ENCODE measurements around the gene CXCR6.

CXCR6 gene

GRCh38 chr3:45906681-45907407, 36.4 kb upstream of the CXCR6 start:
- Histone ChIP-seq H3K9me2 (replicated peaks; ENCODE audit: control insufficient read depth, low read length) (no peaks in the 10 kb centered on the region), H3K4me2 (ENCODE audit: low read length) (no peak overlapping the region), H3K4me1 (ENCODE audit: control insufficient read depth, low read length) (no peaks in the 10 kb centered on the region), H3F3A (ENCODE audit: control insufficient read depth, insufficient read depth) (no peaks in the 10 kb centered on the region), H3K4me3 (ENCODE audit: low read length) (no peak overlapping the region), H3K27ac (ENCODE audit: low read depth, low read length) (no peak overlapping the region), H3K9me3 (ENCODE audit: control insufficient read depth, insufficient read depth, low read length) (no peaks in the 10 kb centered on the region), H4K20me1 (ENCODE audit: control insufficient read depth, insufficient read depth, low read depth, low read length) (no peaks in the 10 kb centered on the region), H3K27me3 (ENCODE audit: control insufficient read depth, low read length) (no peaks in the 10 kb centered on the region), H3K36me3 (ENCODE audit: control insufficient read depth, low read length) (no peaks in the 10 kb centered on the region), H3K79me2 (ENCODE audit: control insufficient read depth, low read length) (no peaks in the 10 kb centered on the region)
- TF ChIP-seq EZH2phosphoT487 (IDR thresholded peaks at IDR 0.05; ENCODE audit: borderline replicate concordance, low read length) (no peak), CTCF (IDR thresholded peaks at IDR 0.05; ENCODE audit: low read depth, low read length, poor library complexity, severe bottlenecking) (peak; percentile 43)

DNA sequence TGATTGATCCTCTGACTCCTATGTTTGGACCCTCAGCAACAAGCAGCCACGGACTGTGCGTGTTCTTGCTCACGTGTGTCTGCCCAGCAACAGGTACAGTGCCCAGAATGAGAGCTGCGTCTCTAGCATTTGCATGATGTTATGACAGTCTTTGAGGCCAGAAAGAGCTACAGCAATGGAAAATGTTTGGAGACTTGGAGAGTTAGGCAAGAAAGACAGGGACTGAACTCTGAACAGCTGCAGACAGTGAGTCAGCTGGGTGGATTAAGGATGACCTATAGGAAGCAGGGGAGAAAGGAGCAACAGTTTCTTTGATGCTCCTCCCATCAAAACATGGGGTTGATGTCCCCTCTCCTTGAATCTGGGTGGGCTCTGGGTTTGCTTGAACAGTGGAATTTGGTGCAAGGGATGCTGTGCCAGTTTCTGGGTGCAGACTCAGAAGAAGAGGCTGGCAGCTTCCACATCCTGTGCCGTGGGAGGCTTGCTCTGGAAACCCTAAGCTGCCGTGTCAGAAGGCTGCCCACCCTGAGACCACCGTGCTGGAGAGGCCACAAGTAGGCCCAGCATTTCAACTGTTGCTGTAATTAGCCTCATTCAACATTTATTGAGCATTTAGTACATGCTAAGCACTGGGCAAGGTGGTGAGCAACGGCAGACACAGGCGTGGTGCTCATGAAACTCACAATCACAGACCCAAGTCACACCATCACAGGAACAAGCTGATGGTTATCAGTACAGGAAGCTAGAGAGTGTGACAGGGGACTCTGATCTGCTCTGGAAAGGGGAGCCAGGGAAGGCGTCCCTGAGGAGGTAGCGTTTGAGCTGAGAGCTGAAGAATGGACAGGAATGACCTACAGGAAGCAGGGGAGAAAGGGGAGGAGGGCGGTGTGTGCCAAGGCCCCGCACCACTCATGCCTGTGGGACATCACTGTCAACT, 35.2 kb upstream of the CXCR6 start:
- no peak overlapping the region for H3K27ac ChIP-seq (ENCODE audit: low read depth, low read length)
- H3K4me2 ChIP-seq (ENCODE audit: low read length): no peak overlapping the region

DNA sequence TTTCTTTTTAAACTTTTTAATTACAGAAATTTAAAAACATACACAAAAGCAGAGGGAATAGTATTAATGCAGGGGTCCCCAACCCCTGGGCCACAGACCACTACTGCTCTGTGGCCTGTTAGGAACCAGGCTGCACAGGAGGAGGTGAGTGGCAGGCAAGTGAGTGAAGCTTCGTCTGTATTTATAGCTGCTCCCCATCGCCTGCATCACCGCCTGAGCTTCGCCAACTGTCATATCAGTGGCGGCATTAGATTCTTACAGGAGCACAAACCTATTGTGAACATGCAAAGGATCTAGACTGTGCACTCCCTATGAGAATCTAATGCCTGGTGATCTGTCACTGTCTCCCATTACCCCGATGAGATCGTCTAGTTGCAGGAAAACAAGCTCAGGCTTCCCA, 34.5 kb upstream of the CXCR6 start:
- no peak for TF ChIP-seq EZH2phosphoT487 (IDR thresholded peaks at IDR 0.05; ENCODE audit: borderline replicate concordance, low read length)
- TF ChIP-seq CTCF (IDR thresholded peaks at IDR 0.05; ENCODE audit: low read depth, low read length, poor library complexity, severe bottlenecking): no peak
- Histone ChIP-seq H3K4me2 (ENCODE audit: low read length) (no peak overlapping the region), H3F3A (ENCODE audit: control insufficient read depth, insufficient read depth) (no peaks in the 10 kb centered on the region), H3K27me3 (ENCODE audit: control insufficient read depth, low read length) (no peaks in the 10 kb centered on the region), H3K9me3 (ENCODE audit: control insufficient read depth, insufficient read depth, low read length) (no peaks in the 10 kb centered on the region), H4K20me1 (ENCODE audit: control insufficient read depth, insufficient read depth, low read depth, low read length) (no peaks in the 10 kb centered on the region), H3K79me2 (ENCODE audit: control insufficient read depth, low read length) (no peaks in the 10 kb centered on the region), H3K4me1 (ENCODE audit: control insufficient read depth, low read length) (no peaks in the 10 kb centered on the region), H3K27ac (ENCODE audit: low read depth, low read length) (no peak overlapping the region), H3K4me3 (ENCODE audit: low read length) (no peak overlapping the region), H3K9me2 (replicated peaks; ENCODE audit: control insufficient read depth, low read length) (no peaks in the 10 kb centered on the region), H3K36me3 (ENCODE audit: control insufficient read depth, low read length) (no peaks in the 10 kb centered on the region)

More for the DNA sequence above, 35.2 kb upstream of the CXCR6 start:
- H3K4me1 ChIP-seq (ENCODE audit: control insufficient read depth, low read length): no peaks in the 10 kb centered on the region
- no peak for TF ChIP-seq CTCF (IDR thresholded peaks at IDR 0.05; ENCODE audit: low read depth, low read length, poor library complexity, severe bottlenecking)
- TF ChIP-seq EZH2phosphoT487 (IDR thresholded peaks at IDR 0.05; ENCODE audit: borderline replicate concordance, low read length): no peak
- no peaks in the 10 kb centered on the region for H3K27me3 ChIP-seq (ENCODE audit: control insufficient read depth, low read length)
- H3K9me2 ChIP-seq (replicated peaks; ENCODE audit: control insufficient read depth, low read length): no peaks in the 10 kb centered on the region
- no peaks in the 10 kb centered on the region for H3K9me3 ChIP-seq (ENCODE audit: control insufficient read depth, insufficient read depth, low read length)
- H3K79me2 ChIP-seq (ENCODE audit: control insufficient read depth, low read length): no peaks in the 10 kb centered on the region
- no peak overlapping the region for H3K4me3 ChIP-seq (ENCODE audit: low read length)
- no peaks in the 10 kb centered on the region for H3F3A ChIP-seq (ENCODE audit: control insufficient read depth, insufficient read depth)
- no peaks in the 10 kb centered on the region for H3K36me3 ChIP-seq (ENCODE audit: control insufficient read depth, low read length)
- no peaks in the 10 kb centered on the region for H4K20me1 ChIP-seq (ENCODE audit: control insufficient read depth, insufficient read depth, low read depth, low read length)

All from DOHH2 (cell line).